DMS53 treated with DMSO at 0.1 percent for 48 hours (cell line): ENCODE data around the gene LDLRAD3.

ENCODE experiments used
- DNase-seq: peaks from one replicate; lab custom pipeline; 2025; ENCODE audit not compliant: unreplicated experiment; lab: John Stamatoyannopoulos, UW

LDLRAD3 gene

DNA sequence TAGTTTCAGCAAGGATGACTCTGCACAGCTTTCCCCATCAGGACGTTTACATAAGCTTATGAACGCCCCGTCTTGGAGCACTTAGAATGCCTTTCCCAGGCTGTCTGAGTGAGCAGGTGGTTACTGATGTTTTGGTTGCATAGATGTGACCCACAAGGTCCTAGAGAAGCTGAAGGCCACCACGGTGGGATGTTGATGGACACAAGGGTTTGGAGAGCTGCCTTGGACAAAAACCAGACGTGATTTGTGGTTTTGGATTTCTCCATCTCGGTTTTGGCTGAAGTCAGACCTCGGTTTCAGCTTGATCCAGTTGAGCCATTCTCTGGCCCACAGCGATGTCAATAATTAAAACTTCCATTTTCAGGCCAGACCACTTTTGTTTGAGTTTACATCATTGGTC, 151.9 kb downstream of the LDLRAD3 start:
- DNase-seq: no peak

DNA sequence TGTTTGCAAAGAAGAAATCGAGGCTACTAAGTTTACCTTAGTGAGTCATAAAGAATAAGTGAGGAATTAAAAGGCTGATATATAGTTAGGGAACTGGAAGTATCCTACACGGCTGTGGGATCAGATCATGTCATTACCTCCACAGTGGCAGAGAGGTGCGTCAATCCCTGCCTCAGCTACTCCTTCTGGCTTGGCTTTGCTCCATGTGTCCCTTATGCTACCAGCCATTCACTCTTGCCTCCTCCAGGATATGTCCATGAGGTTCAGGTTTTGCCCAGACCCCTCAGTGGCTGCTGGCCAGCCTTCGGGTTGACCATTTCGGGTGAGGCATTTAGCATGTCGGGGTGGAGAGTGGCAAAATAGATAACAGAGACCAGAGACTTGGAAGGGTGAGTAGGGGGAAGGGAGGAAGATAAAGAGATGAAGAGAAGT, 153.4 kb downstream of the LDLRAD3 start:
- DNase-seq: no peak

DNA sequence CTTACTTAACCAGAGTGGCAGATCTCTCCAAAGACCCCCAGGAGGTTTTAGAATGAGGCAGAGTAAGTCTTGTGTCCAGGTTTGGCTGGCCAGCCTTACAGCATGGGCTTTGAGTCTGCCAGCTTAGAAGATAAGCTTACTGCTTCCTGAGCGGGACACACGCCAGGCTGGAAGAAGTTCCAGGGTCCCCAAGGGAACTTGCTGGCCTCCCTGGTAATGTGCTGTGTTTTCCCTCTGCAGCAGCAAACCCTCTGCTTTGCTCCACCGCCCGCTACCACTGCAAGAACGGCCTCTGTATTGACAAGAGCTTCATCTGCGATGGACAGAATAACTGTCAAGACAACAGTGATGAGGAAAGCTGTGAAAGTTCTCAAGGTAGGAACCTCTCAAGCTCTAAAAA, 154.2 kb downstream of the LDLRAD3 start:
- no peak for DNase-seq

GRCh38 chr11:36098853-36099375, 155.1 kb downstream of the LDLRAD3 start:
- peak; percentile 30 for DNase-seq

DNA sequence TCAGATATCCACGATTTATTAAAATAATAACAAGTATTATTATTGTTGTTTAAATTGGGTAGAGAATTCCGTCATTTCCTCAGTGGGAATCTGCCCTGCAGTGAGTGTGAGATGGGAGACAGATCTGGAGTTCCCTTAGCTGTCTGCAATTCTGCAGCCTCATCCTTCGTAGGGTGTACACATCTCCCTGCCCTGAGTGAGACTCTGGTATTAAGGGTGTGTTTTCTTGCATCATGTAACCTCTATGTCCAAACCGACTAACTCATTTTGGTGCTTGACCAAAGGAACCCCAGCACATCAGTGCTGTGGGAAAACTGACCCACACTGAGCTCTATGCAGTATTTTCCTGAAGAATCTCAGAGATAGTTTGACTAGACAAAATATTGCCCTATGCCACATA, 157.6 kb downstream of the LDLRAD3 start:
- DNase-seq: no peak

DNA sequence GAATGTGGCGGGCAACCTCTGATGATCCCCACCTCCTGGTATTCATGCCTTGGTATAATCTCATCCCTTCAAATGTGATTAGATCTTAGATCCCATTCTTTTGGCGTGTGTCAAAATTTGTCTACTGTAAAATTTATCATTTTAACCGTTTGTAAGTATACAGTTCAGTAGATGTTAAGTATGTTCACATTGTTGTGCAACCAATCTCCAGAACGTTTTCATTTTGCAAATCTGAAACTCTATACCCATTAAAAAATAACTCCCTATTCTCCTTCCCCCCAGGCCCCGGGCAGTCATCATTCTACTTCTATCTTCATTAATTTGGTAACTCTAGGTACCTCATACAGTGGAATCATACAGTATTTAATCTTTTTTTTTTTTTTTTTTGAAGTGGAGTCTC, 159.0 kb downstream of the LDLRAD3 start:
- no peak for DNase-seq

GRCh38 chr11:36103933-36104530, 160.2 kb downstream of the LDLRAD3 start:
- DNase-seq: no peak

DNA sequence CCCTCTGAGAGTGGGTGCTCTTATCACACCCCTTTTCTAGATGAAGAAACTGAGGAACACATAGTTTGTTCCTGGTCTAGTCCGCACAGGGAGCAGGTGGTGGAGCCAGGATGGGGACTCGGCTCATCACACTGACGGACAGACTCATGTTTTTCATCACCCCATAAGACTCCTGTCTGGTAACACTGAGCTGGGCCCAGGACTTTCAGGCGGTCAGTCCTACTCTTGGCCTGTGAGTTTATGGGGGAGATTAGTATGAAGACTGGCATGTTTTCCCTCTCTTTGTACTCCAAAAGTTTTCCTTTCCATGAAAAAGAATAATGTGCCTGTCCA, 160.8 kb downstream of the LDLRAD3 start:
- no peak for DNase-seq

DNA sequence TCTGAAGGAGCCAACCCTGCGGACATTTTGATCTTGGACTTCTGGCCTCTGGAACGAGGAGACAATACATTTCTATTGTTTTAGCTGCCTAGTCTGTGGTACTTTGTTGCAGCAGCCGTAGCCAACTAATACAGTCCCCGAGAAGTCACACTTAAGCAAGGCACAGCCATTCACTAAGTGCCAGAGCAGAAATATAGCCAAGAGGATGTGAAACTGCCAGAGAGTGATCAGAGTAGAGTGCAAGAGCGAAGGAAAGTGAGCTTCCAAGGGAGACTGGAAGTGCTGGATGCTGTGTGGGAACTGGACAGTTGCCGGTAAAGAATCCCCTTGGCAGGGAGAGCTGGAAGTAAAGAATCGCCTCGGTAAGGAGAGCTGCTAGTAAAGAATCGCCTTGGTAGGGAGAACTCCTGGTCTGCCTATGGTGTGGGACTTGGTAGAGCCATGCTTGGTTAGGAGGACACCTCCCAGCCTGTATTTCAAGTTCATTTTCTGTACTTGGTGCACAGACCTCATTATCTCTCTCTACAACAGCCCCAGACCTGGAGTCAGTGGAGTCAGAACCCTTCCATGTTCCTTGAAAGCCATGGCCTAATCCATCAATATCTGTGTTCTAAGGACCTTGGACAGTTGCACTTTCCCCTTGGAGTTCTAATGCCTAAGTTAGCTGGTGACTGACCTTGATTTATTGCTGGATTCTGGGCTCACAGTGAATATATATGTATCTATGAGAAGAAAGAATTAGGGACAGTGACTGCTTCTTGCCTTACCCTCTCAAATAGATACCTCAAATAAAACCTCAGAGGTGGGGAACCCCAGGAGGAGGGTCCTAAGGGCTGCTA, 162.1 kb downstream of the LDLRAD3 start:
- no peak for DNase-seq

GRCh38 chr11:36107547-36107946, 163.7 kb downstream of the LDLRAD3 start:
- no peak for DNase-seq

DNA sequence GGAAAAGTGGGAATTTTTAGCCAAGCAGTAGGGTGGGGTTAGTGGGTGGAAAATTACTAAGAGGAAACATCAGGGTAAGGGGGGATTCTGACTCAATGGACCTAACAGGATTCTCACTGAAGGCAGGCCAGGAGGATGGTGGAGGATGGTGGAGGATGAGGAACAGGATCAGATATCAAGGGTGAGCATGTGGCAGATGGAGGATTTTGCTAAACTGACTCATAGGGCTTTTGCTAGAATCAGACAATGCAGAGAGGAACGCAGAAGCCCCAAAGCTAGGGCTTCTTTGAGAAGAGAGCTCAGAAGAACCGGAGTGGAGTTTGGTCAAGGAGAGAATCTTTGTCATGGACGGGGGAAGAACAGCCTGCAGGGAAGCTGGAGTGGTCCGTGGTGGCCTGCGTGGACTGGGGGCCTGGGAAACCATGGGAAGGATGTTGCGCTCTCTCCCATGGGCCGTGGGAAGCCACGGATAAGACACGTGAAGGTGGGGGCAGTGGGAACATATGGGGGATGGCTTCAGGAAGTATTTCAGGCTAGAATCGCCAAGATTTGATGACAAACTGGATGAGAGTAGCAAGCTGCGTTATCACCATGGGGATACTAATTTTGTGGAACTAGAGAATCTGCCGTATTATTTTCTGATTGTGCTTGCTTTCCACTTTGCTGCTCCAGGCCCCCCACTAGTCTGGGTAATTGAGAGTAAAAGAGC, 165.2 kb downstream of the LDLRAD3 start:
- no peak for DNase-seq

DNA sequence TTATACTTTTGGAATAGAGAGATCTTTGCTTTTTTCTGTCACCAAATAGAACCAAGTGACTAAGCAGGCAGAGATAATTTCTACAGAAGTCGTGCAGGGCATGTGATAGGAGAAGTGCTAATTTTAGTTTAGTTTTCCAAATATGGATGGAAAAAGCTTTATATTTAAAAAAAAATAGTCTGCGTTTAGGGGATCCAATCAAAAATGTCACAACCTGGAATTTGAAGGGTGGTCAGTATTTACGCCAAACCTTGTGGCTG, 165.7 kb downstream of the LDLRAD3 start:
- no peak for DNase-seq

GRCh38 chr11:36109850-36110606, 166.2 kb downstream of the LDLRAD3 start:
- no peak for DNase-seq

GRCh38 chr11:36110668-36111410, 167.0 kb downstream of the LDLRAD3 start:
- DNase-seq: no peak

- DNase-seq: no peak
Measured at GRCh38 chr11:36114095-36114494, 170.2 kb downstream of the LDLRAD3 start.

DNA sequence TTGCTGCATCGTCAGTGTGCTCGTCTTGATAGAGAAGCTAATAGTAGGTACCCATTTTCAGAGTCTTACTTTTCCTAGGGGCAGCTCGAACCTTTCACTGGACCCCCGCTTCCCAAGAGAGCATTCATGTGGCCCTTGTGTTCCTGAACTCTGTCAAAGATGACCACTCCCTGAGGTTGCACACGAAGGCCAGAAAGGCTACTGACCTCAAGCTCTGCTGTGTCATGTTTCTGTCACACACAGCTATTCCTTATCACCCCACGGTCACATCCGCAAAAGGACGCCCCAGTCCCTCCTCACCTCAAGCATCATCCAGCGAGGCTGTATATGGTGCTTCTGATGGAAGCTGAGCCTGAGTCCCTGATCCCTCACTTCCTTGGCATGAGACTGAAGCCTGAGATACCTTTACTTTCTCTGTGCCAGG, 171.5 kb downstream of the LDLRAD3 start:
- no peak for DNase-seq

DNA sequence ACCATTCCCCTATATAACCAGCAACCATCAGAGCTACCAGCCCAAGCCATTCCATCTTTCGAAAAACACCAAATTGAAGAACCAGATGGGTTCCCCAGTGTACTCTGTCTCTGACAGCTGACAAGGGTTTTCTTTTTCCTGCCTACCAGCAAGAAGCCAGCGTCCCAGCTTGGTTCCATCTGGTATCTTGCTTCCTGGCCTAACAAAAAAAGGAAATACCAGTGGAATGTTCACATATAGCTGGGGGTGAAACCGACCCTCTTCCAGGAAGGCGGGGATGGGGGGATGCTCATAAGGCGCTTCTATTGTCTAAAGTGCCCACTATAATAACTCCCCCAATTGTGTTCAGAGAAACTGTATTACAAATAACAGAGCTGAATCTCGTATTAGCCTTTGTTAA, 172.3 kb downstream of the LDLRAD3 start:
- DNase-seq: no peak

GRCh38 chr11:36118084-36118483, 174.2 kb downstream of the LDLRAD3 start:
- DNase-seq: no peak

DNA sequence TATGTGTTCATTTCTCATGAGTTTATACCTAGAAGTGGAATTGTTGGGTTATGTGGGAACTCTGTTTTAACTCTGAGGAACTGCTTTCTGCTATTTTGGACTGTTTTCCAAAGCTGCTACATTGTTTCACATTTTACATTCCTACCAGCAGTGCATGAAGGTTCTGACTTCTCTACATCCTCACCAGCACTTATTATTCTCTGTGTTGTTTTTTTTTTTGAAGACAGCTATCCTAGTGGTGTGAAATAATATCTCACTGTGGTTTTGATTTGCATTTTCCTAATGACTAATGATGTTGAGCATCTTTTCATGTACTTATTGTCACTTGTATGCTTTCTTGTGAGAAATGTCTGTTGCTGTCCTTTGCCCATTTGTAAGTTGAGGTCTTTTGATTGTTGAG, 175.4 kb downstream of the LDLRAD3 start:
- DNase-seq: no peak

DNA sequence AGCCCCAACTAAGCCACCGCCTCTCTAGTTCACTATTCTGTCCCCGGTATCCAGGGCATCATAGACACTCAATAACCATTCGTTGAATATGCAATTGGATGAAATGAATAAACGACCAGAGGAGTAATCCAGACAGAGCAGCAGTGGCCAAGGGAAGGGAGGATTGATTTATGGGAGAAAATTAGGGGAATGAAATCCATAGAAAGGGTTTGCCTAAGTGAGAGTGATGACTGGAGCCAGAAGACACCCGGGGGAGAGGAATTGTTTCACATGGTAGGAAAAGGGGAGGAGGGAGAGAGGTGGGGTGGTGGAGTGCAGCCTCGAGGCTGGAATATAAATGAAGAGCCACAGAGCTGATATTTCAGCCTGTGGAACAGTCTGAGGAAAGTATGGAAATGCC, 177.2 kb downstream of the LDLRAD3 start:
- DNase-seq: no peak

- DNase-seq: no peak
Measured at GRCh38 chr11:36122671-36123070, 178.8 kb downstream of the LDLRAD3 start.
